C4-2B (cell line): ENCODE data around the gene CEP135.

Experiments used
- H3K27ac ChIP-seq: fragments of 450-650 bp; 2 replicates; pipeline ENCODE4 v1.5.1; 2017
- ZFX ChIP-seq: fragments of 450-650 bp; IDR thresholded peaks from 2 replicates; pipeline ENCODE4 v1.6.1; 2017
- TF ChIP-seq, protein P1 (sequence below): fragments of 450-650 bp; conservative IDR thresholded peaks from 2 replicates; pipeline ENCODE4 v1.5.1; 2017; ENCODE audit warnings: mild to moderate bottlenecking

Gene CEP135

DNA sequence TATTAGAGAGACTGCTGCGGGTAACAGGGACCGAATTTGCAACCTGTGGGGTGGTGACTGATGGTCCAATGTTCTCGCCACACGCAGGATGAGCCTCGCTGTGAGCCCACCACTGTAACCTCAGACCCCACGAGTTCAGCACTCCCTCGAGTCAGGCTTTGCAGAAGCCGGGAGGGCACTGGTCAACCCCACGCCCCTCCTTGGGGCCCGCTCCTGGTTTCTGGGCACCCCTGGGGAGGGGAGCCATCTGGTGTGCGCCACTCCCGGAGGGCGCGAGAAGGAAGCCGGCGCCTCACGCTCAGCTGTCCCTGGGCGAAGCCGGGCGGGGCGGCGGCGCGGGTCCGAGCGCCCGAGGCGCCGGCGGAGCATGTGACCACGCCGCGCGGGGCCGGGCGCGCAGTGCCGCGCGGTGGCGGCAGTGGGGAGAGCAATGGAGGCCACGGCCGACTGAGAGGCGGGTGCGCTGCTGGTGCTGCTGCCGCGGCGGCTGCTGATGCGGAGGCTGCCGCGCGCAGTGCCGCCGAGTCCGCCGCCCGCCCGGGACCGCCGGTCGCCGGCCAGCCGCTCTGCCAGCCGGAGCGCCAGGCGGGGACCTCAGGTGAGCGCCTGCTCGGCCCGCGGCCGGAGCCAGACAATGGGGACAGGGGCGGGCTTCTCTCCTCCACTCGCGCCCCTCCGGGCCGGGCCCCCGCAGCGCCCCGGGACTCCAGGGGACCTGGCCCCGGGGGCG lies 100.1 kb downstream of the CEP135 start:
- peak; percentile 49 for TF ChIP-seq ZFX
- TF ChIP-seq, protein P1, sequence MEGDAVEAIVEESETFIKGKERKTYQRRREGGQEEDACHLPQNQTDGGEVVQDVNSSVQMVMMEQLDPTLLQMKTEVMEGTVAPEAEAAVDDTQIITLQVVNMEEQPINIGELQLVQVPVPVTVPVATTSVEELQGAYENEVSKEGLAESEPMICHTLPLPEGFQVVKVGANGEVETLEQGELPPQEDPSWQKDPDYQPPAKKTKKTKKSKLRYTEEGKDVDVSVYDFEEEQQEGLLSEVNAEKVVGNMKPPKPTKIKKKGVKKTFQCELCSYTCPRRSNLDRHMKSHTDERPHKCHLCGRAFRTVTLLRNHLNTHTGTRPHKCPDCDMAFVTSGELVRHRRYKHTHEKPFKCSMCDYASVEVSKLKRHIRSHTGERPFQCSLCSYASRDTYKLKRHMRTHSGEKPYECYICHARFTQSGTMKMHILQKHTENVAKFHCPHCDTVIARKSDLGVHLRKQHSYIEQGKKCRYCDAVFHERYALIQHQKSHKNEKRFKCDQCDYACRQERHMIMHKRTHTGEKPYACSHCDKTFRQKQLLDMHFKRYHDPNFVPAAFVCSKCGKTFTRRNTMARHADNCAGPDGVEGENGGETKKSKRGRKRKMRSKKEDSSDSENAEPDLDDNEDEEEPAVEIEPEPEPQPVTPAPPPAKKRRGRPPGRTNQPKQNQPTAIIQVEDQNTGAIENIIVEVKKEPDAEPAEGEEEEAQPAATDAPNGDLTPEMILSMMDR: peak; percentile 77
- peak overlapping the region; percentile 61 for H3K27ac ChIP-seq

DNA sequence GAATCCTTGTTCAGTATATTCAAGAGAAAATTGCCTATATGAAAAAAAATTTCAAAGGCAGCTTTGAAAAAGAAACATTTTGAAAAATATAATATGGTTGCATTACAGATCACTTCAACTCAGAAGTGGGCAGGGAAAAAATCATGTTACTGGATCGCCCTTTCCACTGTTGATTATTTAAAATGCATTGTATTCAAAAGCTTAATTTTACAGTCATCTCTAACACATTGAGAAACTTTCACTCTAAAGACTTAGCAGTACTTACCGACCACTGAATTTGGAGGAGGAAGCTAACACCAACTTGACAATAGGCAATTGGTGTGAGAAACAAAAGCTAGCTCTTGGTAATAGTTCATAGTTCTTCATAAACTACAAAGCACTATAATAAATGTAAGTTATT lies 101.9 kb downstream of the CEP135 start:
- H3K27ac ChIP-seq: no peak overlapping the region

DNA sequence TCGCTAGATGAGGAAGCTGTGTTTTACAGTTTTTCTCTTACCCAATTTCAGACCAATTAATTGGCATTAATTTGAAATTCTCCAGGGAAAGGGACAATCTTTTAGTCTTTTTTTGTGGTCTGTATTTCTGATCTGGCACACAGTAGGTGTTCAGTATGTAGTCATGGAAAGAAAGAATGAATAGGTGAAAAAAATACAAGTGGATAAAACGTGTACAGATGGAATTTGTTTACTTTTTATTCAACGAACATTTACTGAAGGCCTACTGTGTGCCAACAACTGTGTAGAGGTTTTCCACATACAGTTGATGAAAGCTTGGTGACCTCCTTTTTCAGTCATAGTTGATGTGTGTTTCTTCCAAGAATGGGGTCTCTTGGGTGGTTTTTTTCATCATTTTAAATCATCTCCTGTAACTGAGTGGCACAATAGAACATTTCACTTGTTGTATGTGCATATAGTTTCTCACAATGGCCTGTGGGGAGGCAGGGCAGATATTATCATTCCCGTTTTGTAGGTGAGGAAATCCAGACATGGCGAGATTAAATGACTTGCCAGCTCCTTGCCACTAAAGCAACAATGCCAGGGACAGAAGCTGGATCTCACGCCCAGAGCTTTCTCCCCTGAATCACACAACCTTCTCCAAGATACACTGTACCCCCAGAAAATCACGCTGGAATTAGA lies 102.4 kb downstream of the CEP135 start:
- no peak overlapping the region for H3K27ac ChIP-seq
- TF ChIP-seq, protein P1: no peak
- TF ChIP-seq ZFX: no peak

More for the DNA sequence above, 101.9 kb downstream of the CEP135 start:
- TF ChIP-seq, protein P1: no peak
- no peak for TF ChIP-seq ZFX

DNA sequence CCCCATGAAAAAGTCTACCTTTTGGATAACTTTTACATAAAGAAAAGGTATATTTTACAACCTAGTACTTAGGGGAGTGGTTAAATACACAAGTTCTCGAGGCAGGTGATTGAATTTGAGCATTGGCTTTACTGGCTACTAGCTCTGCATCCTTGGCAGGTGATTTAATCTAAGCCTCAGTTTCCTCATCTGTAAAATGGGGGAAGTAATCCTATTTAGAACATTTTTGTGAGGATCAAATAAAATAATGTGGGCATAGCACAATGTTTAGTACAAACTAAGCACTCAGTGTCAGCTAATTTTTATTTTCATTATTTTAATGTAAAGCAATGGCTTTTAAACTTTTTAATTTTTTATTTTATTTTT lies 102.9 kb downstream of the CEP135 start:
- TF ChIP-seq ZFX: no peak
- TF ChIP-seq, protein P1: no peak
- H3K27ac ChIP-seq: no peak overlapping the region

DNA sequence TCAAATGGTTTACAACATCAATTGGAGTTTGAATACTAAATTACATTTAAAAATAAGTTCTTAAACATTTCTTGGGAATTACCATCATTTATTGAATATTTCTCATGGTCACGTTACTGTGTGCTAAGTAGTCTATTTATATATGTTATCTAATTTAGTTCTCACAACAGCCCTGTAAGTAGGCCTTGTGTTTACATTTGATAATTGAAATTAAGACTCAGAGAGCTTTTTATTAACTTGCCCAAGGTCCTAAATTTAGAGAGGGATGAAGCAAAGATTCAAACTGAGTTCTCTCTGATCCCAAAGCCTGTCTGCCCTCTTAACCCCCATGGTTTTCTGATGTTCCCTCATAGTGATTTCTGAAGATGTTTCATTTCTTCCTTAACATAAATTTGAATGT lies 103.7 kb downstream of the CEP135 start:
- H3K27ac ChIP-seq: no peak overlapping the region
- TF ChIP-seq, protein P1: no peak
- TF ChIP-seq ZFX: no peak

DNA sequence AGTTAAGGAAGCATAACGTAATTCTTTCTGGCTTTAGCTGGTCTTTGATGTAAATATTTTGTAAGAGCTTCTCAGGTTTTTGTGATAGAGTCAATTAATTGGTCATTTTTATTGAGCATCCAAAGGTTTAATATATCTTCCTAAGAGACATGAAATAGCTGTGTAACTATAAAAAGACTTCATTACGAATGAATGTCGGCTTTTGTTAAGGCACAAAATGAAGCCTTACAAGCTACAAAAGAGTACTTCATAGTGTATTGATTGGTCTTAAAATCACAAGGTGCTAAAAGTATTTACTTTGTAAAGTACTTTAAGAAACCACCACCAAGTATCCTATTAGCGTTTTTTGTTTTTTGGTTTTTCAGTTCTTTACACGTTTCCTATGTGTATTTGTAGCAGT lies 104.2 kb downstream of the CEP135 start:
- TF ChIP-seq ZFX: no peak
- TF ChIP-seq, protein P1: no peak
- no peak overlapping the region for H3K27ac ChIP-seq

DNA sequence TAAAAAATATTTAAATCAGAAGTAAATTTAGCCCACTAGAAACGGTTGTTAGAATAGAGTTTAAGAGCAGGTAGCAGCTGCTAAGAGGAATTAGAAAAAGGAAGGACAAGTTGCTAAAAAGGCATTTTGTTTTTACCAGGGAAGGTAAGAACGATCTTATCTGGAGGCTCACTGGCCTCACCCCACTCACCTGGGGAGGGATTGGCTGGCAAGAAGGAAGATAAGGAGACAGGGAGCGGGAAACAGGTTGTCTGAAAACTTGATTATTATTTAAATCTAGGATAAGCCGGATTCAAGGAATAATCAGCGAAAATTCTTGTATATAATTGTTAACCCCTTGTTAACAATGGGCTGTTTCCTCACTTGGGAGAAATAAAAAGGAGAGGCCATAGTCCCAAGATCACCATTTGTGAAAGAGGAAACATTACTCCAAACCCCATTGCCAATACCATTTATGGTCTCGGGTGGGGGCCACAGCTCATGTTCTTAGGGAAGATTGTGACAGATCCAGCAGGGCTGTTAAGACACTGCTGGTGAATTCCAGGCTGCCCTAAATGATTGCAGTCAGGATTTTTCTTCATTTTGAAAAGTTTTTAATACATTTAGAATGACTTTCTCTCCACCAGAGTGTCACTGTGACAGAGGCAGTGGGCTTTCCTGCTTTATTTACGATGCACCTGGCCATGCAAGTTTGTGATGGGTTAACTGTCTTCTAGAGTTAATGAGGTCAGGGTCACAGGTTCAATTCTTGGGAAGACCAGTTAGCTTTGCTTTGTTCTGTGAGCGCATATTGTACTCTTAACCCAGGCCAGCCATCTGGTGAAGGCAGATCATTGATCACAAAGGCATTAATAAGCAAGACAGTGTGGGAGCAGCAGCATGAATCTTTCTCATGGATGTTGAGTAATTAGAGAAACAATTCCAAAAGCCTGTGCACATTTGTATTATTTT lies 106.6 kb downstream of the CEP135 start:
- no peak for TF ChIP-seq ZFX
- TF ChIP-seq, protein P1: no peak
- H3K27ac ChIP-seq: no peak overlapping the region
